HEK293T (cell line): ENCODE measurements around the gene SLC20A1.

Experiments
- ARNT ChIP-seq: fragments of 450-650 bp; IDR thresholded peaks from 2 replicates; pipeline ENCODE4 v1.6.1; 2017; ENCODE audit warnings: mild to moderate bottlenecking
- BHLHE40 ChIP-seq: fragments of 450-650 bp; IDR thresholded peaks from 2 replicates; pipeline ENCODE4 v1.6.1; 2016; ENCODE audit warnings: mild to moderate bottlenecking, moderate library complexity, borderline replicate concordance
- ELF4 ChIP-seq: fragments of 450-650 bp; IDR thresholded peaks from 2 replicates; pipeline ENCODE4 v1.6.1; 2017; ENCODE audit warnings: antibody characterized with exemption
- FOXM1 ChIP-seq: fragments of 450-650 bp; IDR thresholded peaks from 2 replicates; pipeline ENCODE4 v1.6.1; 2017; ENCODE audit warnings: mild to moderate bottlenecking, borderline replicate concordance
- L3MBTL2 ChIP-seq: fragments of 450-650 bp; conservative IDR thresholded peaks from 2 replicates; pipeline ENCODE4 v1.6.1; 2016; ENCODE audit warnings: mild to moderate bottlenecking
- SP1 ChIP-seq: fragments of 450-650 bp; IDR thresholded peaks from 2 replicates; pipeline ENCODE4 v1.6.1; 2017
- ZNF384 ChIP-seq: fragments of 450-650 bp; IDR thresholded peaks from 2 replicates; pipeline ENCODE4 v1.6.1; 2016

GRCh38 chr2:112629823-112630222 is 15.9 kb upstream of the SLC20A1 start:
- TF ChIP-seq ZNF384 (no peak), ARNT (no peak), FOXM1 (no peak), ELF4 (no peak), SP1 (no peak), L3MBTL2 (no peak), BHLHE40 (no peak)
